ENCODE measurements around the gene CDC42SE2. TPM values are rescaled to one million over a fixed set of nuclear protein-coding genes. Genes with fewer than 3 reads are reported as not detected.

The CDC42SE2 gene
- total and polyA plus RNA-seq, 2 of the 4 experiments (the other 2 are of a cell fraction), result 12.5 to 19.4 TPM

DNA sequence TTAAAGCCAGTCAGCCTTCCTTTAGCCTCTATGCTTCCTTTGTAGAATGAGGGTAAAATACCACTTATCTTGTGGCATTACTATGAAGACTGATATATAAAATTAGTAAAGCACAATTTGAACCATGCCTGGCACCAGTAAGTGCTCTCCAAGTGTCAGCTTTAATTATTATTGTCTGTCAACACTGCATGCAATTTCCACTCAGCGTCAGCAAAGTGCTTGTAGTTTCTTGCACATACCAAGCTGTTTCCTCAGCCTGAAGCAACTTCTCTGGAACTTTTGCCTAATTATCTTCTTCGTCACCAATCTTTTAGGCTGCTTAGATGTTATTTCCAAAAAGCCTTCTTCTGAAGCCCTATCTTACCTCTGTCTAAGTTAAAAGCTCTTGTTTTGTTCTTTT is 177.3 kb downstream of the CDC42SE2 start:
- no peaks in the 10 kb centered on the region for H4K20me1 ChIP-seq (ENCODE audit: insufficient read depth, low read length)
- no peak overlapping the region for H2AK9ac ChIP-seq (replicated peaks; ENCODE audit: low read depth, low read length, poor library complexity)
- H3K9ac ChIP-seq (ENCODE audit: low read depth, low read length), result no peak overlapping the region
- H3K4me1 ChIP-seq (ENCODE audit: control insufficient read depth, insufficient read depth, low read length), result 0 out of 2 replicates have a peak, but pooled peaks cover 4% of the 10 kb centered on the region
- no peak overlapping the region for H4K91ac ChIP-seq (ENCODE audit: insufficient read depth, low read depth, low read length)
- H3K4ac ChIP-seq (ENCODE audit: low read depth, low read length), result no peak overlapping the region
- DNase-seq (no peak), ATAC-seq (ENCODE audit: low read depth) (no peak)
- POLR2A ChIA-PET (ENCODE audit: unreplicated experiment), result no interaction called here
- H4K8ac ChIP-seq (ENCODE audit: low read depth in 2 of 2, low read length in 2 of 2), result no peak overlapping the region
- TF ChIP-seq NFE2L2 (IDR thresholded peaks at IDR 0.05; ENCODE audit: low read depth, low read length) (no peak), SMC3 (IDR thresholded peaks at IDR 0.05; ENCODE audit: low read depth, low read length) (no peak)
- TF ChIP-seq, protein P1, sequence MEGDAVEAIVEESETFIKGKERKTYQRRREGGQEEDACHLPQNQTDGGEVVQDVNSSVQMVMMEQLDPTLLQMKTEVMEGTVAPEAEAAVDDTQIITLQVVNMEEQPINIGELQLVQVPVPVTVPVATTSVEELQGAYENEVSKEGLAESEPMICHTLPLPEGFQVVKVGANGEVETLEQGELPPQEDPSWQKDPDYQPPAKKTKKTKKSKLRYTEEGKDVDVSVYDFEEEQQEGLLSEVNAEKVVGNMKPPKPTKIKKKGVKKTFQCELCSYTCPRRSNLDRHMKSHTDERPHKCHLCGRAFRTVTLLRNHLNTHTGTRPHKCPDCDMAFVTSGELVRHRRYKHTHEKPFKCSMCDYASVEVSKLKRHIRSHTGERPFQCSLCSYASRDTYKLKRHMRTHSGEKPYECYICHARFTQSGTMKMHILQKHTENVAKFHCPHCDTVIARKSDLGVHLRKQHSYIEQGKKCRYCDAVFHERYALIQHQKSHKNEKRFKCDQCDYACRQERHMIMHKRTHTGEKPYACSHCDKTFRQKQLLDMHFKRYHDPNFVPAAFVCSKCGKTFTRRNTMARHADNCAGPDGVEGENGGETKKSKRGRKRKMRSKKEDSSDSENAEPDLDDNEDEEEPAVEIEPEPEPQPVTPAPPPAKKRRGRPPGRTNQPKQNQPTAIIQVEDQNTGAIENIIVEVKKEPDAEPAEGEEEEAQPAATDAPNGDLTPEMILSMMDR (conservative IDR thresholded peaks at IDR 0.05; ENCODE audit: low read depth, low read length), result no peak
- dilution Hi-C loops (cut with HindIII; ENCODE audit: low sequenced_read_pairs, unreplicated experiment), result no loop called here
- no peaks in the 10 kb centered on the region for H3K9me1 ChIP-seq (ENCODE audit: insufficient read depth, low read length)
- CTCF ChIA-PET, result interaction anchor here (0.5 to 1.2 kb wide), 3 partner anchors 8 to 958 kb away, joined by 3 read pairs; no protein-coding TSS in a partner anchor
- H2BK15ac ChIP-seq (ENCODE audit: low read depth, low read length), result no peak overlapping the region
- no peak overlapping the region for H3K27ac ChIP-seq (ENCODE audit: insufficient read depth, low read length)
- no peak overlapping the region for H2BK120ac ChIP-seq (ENCODE audit: low read depth, low read length)
- no peak overlapping the region for H2BK5ac ChIP-seq (ENCODE audit: low read depth, low read length, poor library complexity, severe bottlenecking)
- no peak overlapping the region for H3K56ac ChIP-seq (ENCODE audit: extremely low read depth, insufficient read depth, low read length)
- no peak overlapping the region for H3K23ac ChIP-seq (ENCODE audit: low read depth, low read length)
- WGBS, 2 experiments (ENCODE audit: extremely low coverage in 2 of 2, insufficient read length in 1 of 2), result 83% methylated on average over 1 of the region's 2 CpGs; no CpG with 5 or more reads in 1 of the 2 experiments
- H3K36me3 ChIP-seq (ENCODE audit: control insufficient read depth, insufficient read depth, low read length), result peaks cover 9% of the 10 kb centered on the region
- no TSS peak for BruUV-seq (replicated peaks)
- no peak overlapping the region for H2BK20ac ChIP-seq (ENCODE audit: low read depth, low read length)
- H3K4me2 ChIP-seq (ENCODE audit: low read depth, low read length), result no peak overlapping the region
- no peaks in the 10 kb centered on the region; a peak in 1 of 4 replicates for H3K79me1 ChIP-seq (ENCODE audit: low read depth in 1 of 2, low read length in 2 of 2)
- no peak overlapping the region for H2AFZ ChIP-seq (replicated peaks; ENCODE audit: low read length, poor library complexity)
- no peak overlapping the region for H3K14ac ChIP-seq (replicated peaks; ENCODE audit: low read depth, low read length)
- H3K18ac ChIP-seq (ENCODE audit: low read depth, low read length), result no peak overlapping the region
- H3K27me3 ChIP-seq (ENCODE audit: control insufficient read depth, insufficient read depth, low read length), result no peaks in the 10 kb centered on the region
- in situ Hi-C loops (cut with MboI; ENCODE audit: low sequenced_read_pairs), result no loop called here
- no peak overlapping the region for H4K5ac ChIP-seq (ENCODE audit: low read depth, low read length)
- intact Hi-C loops (cut with micrococcal nuclease), result no loop called here
- no peaks in the 10 kb centered on the region for H3K9me3 ChIP-seq (ENCODE audit: control insufficient read depth, insufficient read depth, low read length)
- no peak overlapping the region for H2AK5ac ChIP-seq (ENCODE audit: low read depth, low read length)
- H3K4me3 ChIP-seq (ENCODE audit: insufficient read depth, low read depth, low read length), result no peak overlapping the region

Small RNAs within 50 kb of the gene (microRNA-seq; reads per million reads assigned to microRNA genes)
- gene AC004777.1 (ENCODE audit: insufficient read depth, insufficient read length), result not detected
- gene RF02271 (ENCODE audit: insufficient read depth, insufficient read length), result not detected

Small RNAs within 50 kb of the gene (small RNA-seq; reads per million reads assigned to genes)
- 0 reads per million in 5 experiments for gene AC004777.1
- gene RF02271, result 0 reads per million in 5 experiments

Other genes with a start within 250 kb of the CDC42SE2 start
- 179 and 181 TPM in 2 replicates for gene HINT1, start 98.8 kb upstream of the CDC42SE2 start, total RNA-seq (2012; rRNA removed)
- gene HINT1, start 98.8 kb upstream of the CDC42SE2 start, polyA plus RNA-seq (2012; rRNA removed), result 347 and 352 TPM in 2 replicates
- 3.4 and 6.4 TPM in 2 replicates for gene LYRM7, start 93.1 kb upstream of the CDC42SE2 start, total RNA-seq (2012; rRNA removed)
- gene LYRM7, start 93.1 kb upstream of the CDC42SE2 start, polyA plus RNA-seq (2012; rRNA removed), result 1.6 and 2.5 TPM in 2 replicates